WI38 (cell line): ENCODE results near the gene SHE.

ENCODE experiments used
- H3K4me3 ChIP-seq: 2 replicates; pipeline ENCODE4 v1.5.1; 2011; ENCODE audit warnings: low read depth, mild to moderate bottlenecking, control low read depth, low read length
- CTCF ChIP-seq: IDR thresholded peaks from 2 replicates; pipeline ENCODE4 v1.5.1; 2012; ENCODE audit warnings: low read depth, mild to moderate bottlenecking, control low read depth, low read length

The SHE gene

DNA sequence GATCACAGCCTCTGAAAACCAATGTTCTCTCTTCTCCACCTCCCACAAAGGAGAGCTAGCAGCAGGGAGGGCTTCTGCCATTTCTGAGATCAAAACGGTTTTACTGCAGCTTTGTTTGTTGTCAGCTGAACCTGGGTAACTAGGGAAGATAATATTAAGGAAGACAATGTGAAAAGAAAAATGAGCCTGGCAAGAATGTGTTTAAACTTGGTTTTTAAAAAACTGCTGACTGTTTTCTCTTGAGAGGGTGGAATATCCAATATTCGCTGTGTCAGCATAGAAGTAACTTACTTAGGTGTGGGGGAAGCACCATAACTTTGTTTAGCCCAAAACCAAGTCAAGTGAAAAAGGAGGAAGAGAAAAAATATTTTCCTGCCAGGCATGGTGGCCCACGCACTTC, 36.0 kb downstream of the SHE start:
- no peak overlapping the region for H3K4me3 ChIP-seq
- TF ChIP-seq CTCF: no peak

GRCh38 chr1:154465621-154466195, 36.5 kb downstream of the SHE start:
- no peak overlapping the region for H3K4me3 ChIP-seq
- no peak for TF ChIP-seq CTCF

GRCh38 chr1:154463512-154463990, 38.7 kb downstream of the SHE start:
- no peak for TF ChIP-seq CTCF
- no peak overlapping the region for H3K4me3 ChIP-seq

DNA sequence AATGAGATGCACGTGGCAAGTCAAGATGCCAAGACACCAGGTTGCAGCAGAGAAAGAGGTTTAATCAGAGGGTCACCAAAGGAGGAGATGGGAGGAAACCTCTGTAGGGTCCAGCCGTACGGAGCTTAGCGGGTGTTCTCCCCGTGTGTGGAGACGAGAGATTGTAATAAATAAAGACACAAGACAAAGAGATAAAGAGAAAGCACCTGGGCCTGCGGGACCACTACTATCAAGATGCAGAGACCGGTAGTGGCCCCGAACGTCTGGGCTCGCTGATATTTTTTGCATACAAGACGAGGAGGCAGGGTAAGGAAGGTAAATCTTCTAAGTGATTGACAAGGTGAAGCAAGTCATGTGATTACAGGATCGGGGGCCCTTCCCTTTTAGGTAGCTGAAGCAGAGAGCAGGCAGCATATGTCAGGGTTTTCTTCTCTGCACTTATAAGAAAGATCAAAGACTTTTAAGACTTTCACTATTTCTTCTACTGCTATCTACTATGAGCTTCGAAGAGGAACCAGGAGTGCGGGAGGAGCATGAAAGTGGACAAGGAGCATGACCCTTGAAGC, 41.4 kb downstream of the SHE start:
- no peak overlapping the region for H3K4me3 ChIP-seq
- no peak for TF ChIP-seq CTCF

GRCh38 chr1:154459080-154459479, 43.1 kb downstream of the SHE start:
- no peak overlapping the region for H3K4me3 ChIP-seq
- no peak for TF ChIP-seq CTCF

- no peak for TF ChIP-seq CTCF
- no peak overlapping the region for H3K4me3 ChIP-seq
Measured at GRCh38 chr1:154456631-154457030, 45.6 kb downstream of the SHE start.

DNA sequence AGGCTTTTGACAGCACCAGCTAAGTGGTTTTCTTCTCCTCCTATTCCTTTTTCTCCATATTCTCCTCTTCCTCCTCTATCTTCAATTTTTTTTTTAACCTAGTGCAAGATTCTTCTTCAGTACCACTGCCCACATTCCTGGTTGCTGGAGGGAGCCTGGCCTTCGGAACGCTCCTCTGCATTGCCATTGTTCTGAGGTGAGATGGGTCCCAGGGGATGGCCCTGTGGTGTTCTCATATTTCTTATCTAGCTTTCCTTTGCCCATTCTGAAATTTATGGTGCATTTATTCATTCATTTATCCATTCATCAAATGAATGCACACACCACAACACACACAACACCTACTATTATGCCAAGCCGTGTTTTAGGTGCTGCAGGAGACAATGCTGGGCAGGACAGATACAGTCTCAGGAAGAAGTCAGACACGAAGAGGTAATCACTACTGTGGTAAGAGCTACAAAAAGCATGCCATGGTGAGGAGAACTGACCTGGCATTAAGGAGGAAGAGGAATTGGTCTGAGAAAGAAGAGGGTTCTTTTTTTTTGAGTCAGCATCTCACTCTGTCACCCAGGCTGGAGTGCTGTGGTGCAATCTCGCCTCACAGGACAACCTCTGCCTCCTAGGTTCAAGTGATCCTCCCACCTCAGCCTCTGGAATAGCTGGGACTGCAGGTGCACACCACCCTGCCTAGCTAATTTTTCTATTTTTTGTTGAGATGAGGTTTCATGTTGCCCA, 47.7 kb downstream of the SHE start:
- no peak for TF ChIP-seq CTCF
- H3K4me3 ChIP-seq: no peak overlapping the region
